AG09309 (cell line): ENCODE results near the gene SLC1A3.

Experiments used
- DNase-seq: peaks from one replicate; pipeline ENCODE4 v3.0.0-alpha.2; 2010; ENCODE audit warnings: low read depth
- H3K4me3 ChIP-seq: 2 replicates; pipeline ENCODE4 v1.5.1; 2011; ENCODE audit warnings: mild to moderate bottlenecking, low read depth, low read length, moderate library complexity; ENCODE audit not compliant: control insufficient read depth
- TF ChIP-seq, protein P1 (sequence below): IDR thresholded peaks from 2 replicates; pipeline ENCODE4 v1.5.1; 2011; ENCODE audit warnings: mild to moderate bottlenecking, low read depth, low read length, inconsistent platforms; ENCODE audit not compliant: insufficient read depth, control insufficient read depth; ENCODE audit errors: missing control alignments

SLC1A3 gene

DNA sequence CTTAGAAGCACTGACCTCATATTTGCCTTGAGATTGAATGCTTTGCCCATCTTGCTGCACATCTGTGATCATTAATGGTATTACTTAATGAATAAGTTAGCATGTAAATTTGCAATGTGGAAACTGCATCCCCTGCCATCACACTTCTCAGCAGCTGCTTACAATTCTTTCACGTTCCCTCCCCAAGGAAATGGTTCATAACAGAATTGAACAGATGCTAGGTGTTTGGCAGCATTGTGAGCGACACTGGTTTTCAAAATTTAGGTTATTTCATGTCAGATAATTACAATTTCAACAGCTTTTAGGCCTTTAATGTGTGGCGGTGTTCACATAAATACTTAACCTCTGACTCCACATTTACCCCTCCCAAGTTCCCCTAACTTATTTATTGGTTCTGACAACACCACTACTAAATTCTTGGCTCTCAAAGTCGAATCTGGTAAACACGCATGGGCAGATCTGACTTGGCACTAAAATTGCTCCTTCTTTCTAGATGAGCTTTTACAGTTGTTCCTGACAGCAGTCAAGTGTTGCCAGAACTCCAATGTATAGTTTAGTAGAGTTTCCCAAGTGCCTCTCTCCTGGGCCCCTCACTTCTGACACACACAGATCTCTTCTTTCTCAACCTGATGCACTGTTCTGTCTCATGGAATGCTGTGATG, 46.8 kb downstream of the SLC1A3 start:
- DNase-seq = no peak
- no peak overlapping the region for H3K4me3 ChIP-seq
- TF ChIP-seq, protein P1, sequence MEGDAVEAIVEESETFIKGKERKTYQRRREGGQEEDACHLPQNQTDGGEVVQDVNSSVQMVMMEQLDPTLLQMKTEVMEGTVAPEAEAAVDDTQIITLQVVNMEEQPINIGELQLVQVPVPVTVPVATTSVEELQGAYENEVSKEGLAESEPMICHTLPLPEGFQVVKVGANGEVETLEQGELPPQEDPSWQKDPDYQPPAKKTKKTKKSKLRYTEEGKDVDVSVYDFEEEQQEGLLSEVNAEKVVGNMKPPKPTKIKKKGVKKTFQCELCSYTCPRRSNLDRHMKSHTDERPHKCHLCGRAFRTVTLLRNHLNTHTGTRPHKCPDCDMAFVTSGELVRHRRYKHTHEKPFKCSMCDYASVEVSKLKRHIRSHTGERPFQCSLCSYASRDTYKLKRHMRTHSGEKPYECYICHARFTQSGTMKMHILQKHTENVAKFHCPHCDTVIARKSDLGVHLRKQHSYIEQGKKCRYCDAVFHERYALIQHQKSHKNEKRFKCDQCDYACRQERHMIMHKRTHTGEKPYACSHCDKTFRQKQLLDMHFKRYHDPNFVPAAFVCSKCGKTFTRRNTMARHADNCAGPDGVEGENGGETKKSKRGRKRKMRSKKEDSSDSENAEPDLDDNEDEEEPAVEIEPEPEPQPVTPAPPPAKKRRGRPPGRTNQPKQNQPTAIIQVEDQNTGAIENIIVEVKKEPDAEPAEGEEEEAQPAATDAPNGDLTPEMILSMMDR = no peak

DNA sequence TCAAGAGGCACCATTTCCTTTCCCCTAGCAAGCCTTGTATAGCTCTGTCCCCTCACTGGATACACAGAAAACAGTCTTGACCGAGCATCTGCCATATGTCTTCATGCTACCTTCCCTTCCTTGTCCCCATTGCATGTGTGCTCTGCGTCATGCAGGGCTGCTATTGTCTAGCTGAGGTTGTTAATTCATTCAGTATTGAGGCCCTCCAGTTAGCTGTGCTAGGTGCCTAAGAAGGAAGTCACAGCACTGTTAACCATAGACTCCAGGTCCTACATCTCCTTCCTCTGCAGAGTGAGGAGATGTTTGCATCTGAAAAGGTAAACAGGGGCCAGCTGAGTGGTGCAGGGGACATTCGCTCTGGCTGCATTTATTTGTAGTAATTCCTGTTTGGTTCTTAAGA, 48.2 kb downstream of the SLC1A3 start:
- H3K4me3 ChIP-seq = no peak overlapping the region
- DNase-seq = no peak
- TF ChIP-seq, protein P1 = no peak

DNA sequence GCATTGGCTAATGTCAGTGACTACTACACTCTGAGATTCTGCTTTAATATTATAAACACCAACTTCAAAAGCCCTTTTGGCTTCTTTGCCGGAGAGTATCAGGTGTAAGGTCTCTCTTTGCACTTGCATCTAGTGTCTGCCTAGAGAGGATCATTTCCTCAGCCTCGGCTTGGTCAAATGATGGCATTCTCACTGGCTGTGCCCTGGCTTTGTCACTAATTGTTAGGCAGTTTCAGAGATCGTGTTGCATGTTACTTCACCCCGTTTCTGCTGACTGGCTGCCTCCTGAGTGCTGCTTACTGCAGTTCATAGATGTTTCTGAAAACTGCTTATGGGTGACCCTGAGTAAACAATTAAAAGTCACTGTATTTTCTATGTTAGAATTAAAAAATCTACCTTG, 48.8 kb downstream of the SLC1A3 start:
- DNase-seq = no peak
- TF ChIP-seq, protein P1 = no peak
- no peak overlapping the region for H3K4me3 ChIP-seq

DNA sequence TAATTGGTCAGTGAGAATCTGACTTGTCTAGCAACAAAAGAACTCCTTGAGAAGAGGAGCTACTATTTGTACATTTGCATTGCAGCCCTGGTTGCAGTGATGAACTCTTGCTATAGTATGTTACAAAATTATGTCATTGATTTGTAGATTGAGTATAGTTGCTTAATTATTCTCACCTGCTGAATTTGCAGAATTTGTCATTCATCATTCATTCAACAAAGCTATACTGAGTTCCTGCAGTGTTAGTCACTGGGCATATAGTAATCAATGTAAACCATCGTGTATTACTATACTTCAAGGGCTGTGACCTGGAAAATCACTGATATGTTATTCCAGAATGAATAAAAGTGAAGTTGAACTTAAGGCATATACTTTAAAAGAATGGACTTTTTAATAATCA, 50.1 kb downstream of the SLC1A3 start:
- TF ChIP-seq, protein P1 = no peak
- no peak for DNase-seq
- H3K4me3 ChIP-seq = no peak overlapping the region

DNA sequence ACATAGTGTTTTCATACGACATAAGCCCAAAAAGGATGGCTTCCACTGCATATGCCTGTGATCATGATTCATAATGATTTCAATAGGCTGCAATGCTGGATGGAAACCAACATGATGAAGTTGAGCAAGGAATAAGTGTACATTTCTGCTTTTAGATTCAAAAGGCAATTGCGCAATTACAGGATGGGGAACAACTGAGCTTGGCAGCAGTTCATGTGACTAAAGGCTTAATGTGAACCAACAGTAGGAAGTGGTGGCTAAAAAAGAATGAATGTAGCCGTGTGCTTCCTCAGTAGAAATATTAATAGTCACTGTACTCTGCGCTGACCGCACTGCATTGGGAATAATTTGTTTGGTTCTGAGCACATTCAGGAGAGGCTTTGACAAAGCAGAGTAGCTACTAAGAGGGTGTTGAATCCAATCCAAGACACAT, 51.2 kb downstream of the SLC1A3 start:
- H3K4me3 ChIP-seq = no peak overlapping the region
- TF ChIP-seq, protein P1 = no peak
- DNase-seq = peak; percentile 99

DNA sequence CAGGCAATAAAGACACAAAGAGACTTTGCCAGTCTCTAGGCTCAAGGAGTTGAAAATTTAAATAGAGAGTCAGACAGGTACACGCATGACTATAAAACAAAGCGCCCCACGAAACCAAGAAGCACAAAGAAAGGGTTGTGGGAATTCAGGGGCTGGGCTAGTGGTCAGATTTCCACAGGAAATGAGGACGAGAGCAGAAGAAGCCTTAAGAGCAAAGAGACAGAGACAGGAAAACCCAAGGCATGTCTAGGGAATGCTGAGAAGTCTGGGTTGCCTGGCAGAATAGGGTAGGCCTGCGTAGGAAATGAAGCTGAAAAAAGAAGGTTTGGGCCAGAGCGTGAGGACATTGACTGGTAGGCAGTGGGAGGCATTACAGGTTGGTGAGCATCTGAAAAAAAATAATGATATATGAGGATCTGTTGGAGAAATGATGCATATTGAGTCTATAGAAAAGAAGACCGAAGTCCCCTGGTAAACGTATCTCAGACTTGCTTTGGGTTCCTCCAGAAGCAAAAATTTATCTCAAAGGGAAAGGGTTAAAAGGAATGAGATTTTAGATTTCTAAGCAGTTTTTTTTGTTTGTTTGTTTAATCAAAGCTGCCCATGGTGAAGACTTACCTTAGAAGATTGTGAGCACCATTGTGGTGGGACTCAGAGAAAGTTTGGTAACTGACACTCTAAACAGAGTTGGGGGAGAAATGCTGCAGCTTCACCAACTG, 51.8 kb downstream of the SLC1A3 start:
- no peak overlapping the region for H3K4me3 ChIP-seq
- TF ChIP-seq, protein P1 = no peak
- DNase-seq = no peak
